GM10266 (cell line): ENCODE measurements around the gene FBXO3.
"Not testable (repeated sequence)": the region's sequence is repeated elsewhere in the genome, so short reads cannot be mapped to it uniquely, and the experiment has no call there.

Source experiments
- DNase-seq: peaks from one replicate; pipeline ENCODE4 v3.0.0; 2012; ENCODE audit errors: extremely low spot score
- TF ChIP-seq, protein P1 (sequence below): IDR thresholded peaks from 2 replicates; pipeline ENCODE4 v1.5.1; 2012; ENCODE audit warnings: mild to moderate bottlenecking, low read depth; ENCODE audit not compliant: control insufficient read depth, insufficient read depth; ENCODE audit errors: missing control alignments

Gene FBXO3

DNA sequence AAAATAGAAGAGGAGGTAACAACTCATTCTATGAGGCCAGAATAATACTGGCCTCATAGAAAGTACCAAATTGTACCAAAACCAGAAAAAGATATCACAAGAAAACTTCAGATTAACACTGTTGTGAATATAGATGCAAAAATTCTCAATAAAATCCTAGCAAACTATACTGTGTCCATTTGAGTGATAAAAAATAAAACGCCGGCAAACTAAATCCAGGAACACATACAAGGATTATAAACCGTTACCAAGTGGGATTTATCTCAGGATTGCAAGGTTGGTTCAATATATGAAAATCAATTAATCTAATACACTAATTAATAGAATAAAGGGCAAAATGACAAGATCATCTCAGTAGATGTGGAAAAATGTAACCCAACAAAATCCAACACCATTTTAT lies 23.6 kb upstream of the FBXO3 start:
- DNase-seq: no peak
- TF ChIP-seq, protein P1, sequence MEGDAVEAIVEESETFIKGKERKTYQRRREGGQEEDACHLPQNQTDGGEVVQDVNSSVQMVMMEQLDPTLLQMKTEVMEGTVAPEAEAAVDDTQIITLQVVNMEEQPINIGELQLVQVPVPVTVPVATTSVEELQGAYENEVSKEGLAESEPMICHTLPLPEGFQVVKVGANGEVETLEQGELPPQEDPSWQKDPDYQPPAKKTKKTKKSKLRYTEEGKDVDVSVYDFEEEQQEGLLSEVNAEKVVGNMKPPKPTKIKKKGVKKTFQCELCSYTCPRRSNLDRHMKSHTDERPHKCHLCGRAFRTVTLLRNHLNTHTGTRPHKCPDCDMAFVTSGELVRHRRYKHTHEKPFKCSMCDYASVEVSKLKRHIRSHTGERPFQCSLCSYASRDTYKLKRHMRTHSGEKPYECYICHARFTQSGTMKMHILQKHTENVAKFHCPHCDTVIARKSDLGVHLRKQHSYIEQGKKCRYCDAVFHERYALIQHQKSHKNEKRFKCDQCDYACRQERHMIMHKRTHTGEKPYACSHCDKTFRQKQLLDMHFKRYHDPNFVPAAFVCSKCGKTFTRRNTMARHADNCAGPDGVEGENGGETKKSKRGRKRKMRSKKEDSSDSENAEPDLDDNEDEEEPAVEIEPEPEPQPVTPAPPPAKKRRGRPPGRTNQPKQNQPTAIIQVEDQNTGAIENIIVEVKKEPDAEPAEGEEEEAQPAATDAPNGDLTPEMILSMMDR: no peak

DNA sequence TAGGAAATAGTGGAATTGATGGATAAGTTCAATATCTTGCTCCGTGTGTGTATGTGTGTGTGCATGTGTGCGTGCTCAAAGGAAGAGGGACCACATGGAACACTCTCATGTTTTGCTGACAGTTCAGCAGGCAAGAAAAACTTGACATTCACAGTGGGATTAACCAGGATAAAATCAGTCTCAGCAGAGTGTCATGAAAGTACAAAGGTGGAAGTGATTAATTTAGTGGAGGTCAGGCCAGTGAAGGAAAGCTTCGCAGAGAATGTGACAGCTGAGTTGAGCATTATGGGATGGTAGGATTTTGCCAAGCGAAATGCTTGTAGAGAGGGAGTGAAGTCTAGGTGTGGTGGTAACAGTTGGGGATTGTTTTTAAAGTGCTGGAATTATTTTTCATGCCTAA lies 15.7 kb upstream of the FBXO3 start:
- TF ChIP-seq, protein P1: no peak
- no peak for DNase-seq

DNA sequence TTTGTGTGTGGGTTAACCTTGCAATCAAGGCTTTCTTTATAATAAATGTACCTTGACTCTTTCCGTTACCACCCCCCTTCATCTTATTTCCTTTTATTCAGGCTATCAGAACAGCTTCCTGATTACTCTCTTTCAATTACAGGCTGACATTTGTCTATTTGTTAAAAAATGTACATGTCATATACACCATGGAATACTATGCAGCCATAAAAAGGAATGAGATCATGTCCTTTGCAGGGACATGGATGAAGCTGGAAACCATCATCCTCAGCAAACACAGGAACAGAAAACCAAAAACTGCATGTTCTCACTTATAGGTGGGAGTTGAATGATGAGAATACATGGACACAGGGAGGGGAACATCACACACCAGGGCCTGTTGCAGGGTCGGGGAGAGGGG lies 13.8 kb upstream of the FBXO3 start:
- not testable (repeated sequence) for DNase-seq

DNA sequence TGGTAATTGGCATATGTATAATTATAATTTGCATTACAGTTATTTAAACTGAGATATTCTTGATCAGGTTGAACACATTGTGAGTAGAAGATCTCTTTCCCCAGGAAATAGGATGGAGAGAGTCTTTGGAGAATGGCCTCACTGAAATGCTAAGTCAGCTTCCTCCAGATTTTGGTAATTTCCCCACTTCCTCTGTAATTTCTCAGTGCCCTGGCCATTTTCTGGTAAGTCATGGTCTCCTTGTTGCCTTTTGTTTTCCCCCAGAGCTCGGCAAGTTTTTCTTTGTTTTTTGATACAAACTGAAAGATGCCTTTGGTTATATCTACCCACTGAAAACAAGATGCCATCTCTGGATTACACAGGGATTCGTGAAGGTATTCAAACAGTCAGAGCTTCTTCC lies 12.8 kb upstream of the FBXO3 start:
- TF ChIP-seq, protein P1: no peak

DNA sequence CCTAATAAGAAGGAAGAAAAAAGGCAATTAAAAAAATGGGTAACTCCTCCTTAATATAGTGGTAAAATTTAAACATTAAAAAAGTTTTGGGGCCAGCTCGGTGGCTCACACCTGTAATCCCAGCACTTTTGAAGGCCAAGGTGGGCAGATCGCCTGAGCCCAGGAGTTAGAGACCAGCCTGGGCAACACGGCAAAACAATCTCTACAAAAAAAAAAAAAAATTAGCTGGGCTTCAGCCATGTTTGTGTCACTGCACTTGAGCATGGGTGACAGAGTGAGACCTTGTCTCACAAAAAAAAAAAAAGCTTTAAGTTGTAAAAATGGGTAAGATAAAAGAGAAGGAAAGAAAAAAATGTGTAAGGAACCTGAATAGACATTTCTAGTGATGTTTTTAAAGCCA lies 11.3 kb upstream of the FBXO3 start:
- DNase-seq: no peak
- TF ChIP-seq, protein P1: no peak

More for the DNA sequence above, 12.8 kb upstream of the FBXO3 start:
- DNase-seq: no peak

DNA sequence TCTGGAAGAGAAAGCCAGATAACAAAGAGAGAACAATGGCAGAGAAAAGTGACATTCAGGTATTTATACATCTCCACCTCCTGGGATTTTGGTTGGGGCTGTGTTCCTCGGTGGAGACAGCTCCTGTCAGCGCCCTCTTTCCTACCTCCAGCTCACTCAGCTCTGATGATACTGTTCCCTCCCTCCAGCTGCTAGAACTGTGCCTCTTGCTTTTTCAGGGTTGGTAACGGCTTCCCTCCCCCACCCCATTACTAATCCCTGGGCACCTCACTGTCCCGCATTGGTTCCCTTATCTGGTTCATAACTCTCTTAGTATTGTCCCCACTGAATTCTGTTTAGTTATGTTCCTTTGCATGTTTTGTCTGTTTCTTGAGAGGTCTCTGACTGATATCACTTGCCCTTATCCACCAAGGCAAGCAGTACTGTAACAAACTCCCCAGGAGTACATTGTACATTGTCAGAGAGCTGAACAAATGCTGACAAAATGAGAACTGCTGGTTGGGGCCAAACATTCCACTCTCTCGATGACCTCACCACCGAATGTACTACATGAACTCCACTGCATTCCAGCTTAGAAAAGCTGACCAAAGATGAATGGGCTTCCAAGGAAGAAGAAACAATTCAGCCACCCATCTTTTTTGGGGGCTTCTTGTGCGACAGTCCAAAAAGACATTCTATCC lies 5.7 kb upstream of the FBXO3 start:
- TF ChIP-seq, protein P1: no peak
- DNase-seq: no peak

DNA sequence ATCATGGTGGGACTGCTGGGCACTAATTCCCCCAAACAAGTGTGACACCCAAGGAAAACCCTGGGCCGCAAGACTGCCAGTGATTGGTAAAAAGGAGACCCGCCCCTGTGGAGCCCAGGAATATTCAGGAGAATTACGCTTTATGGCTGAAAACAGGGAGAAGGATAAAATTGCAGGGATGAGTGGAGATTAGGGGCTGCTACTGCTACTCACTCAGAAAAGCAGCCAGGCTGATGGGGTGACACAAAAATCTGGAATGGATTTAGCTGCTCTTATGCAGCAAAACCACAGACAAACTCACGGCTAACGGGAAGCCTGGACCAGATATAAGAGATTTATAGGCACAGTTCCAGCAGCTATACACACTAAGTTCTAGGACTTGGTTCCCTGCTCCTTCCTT lies 4.4 kb upstream of the FBXO3 start:
- DNase-seq: no peak
- TF ChIP-seq, protein P1: no peak

DNA sequence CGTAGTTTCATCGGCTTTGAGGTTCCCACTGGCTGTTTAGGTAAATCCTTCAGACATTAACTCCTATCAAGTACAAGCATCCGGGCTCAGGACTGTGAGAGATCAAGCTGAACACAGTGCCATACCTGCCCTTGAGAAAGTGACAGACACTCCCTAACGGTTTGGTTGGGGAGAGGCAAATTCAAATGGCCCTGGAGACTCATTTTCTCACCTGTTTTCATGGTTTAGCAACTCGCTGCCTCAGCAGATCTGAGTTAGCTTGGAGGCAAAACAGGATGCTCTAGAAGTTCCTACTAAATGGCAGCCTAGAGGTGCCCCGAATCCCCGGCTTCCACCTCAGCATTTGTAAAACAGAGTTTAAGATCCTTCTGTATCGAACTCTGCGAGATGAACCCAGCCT lies 3.6 kb upstream of the FBXO3 start:
- TF ChIP-seq, protein P1: no peak
- no peak for DNase-seq
